IMR-90 (cell line): ENCODE results near the gene CROCC. TPM values are rescaled to one million over a fixed set of nuclear protein-coding genes. Genes with fewer than 3 reads are reported as not detected.

Source experiments
- ATAC-seq: fragments of 200-7000 bp; cut with Tn5 transposase; 2 replicates; pipeline ENCODE4 v1.9.1; 2020; ENCODE audit warnings: low read depth, mild to moderate bottlenecking, moderate library complexity
- BruUV-seq: library from RNA; stranded (reverse); fragments of 400-500 nt; replicated peaks from 2 replicates; lab custom pipeline; 2021; lab: Mats Ljungman, UMichigan
- CTCF ChIA-PET: fragments of 300-600 bp; formaldehyde crosslinking; extraction: SDS; loops from one replicate; lab custom pipeline; 2021; ENCODE audit warnings: antibody characterized with exemption; lab: Yijun Ruan, JAX
- POLR2A ChIA-PET: fragments of 300-600 bp; sonication (Branson Sonifier 250); formaldehyde crosslinking; loops from one replicate; lab custom pipeline; 2022; ENCODE audit warnings: antibody characterized with exemption; ENCODE audit not compliant: unreplicated experiment; lab: Charles Lee
- DNase-seq: peaks from one replicate; pipeline ENCODE4 v3.0.0; 2013
- H2AFZ ChIP-seq: replicated peaks from 2 replicates; pipeline ENCODE3; 2013; ENCODE audit warnings: low read length, mild to moderate bottlenecking; ENCODE audit not compliant: poor library complexity
- H2AK5ac ChIP-seq: 2 replicates; pipeline ENCODE4 v1.6.1; 2013; ENCODE audit warnings: low read depth, low read length, inconsistent platforms
- H2AK9ac ChIP-seq: replicated peaks from 2 replicates; pipeline ENCODE3; 2013; ENCODE audit warnings: mild to moderate bottlenecking, low read depth, low read length, moderate library complexity; ENCODE audit not compliant: poor library complexity
- H2BK120ac ChIP-seq: 2 replicates; pipeline ENCODE4 v1.6.1; 2013; ENCODE audit warnings: low read depth, low read length, inconsistent platforms
- H2BK15ac ChIP-seq: 3 replicates; pipeline ENCODE4 v1.6.1; 2013; ENCODE audit warnings: low read depth, low read length, inconsistent platforms
- H2BK20ac ChIP-seq: 2 replicates; pipeline ENCODE4 v1.6.1; 2013; ENCODE audit warnings: low read depth, mild to moderate bottlenecking, inconsistent platforms, low read length, moderate library complexity
- H2BK5ac ChIP-seq: 2 replicates; pipeline ENCODE4 v1.6.1; 2013; ENCODE audit warnings: mild to moderate bottlenecking, low read depth, low read length, inconsistent platforms; ENCODE audit not compliant: poor library complexity, severe bottlenecking
- H3K14ac ChIP-seq: replicated peaks from 2 replicates; pipeline ENCODE4 v1.6.1; 2013; ENCODE audit warnings: low read depth, low read length, inconsistent platforms
- H3K18ac ChIP-seq: 2 replicates; pipeline ENCODE4 v1.6.1; 2013; ENCODE audit warnings: low read depth, low read length, control low read depth
- H3K23ac ChIP-seq: 2 replicates; pipeline ENCODE4 v1.6.1; 2013; ENCODE audit warnings: low read depth, low read length, inconsistent platforms
- H3K27ac ChIP-seq: 2 replicates; pipeline ENCODE4 v1.5.1; 2013; ENCODE audit warnings: mild to moderate bottlenecking, control low read depth, low read length; ENCODE audit not compliant: insufficient read depth
- H3K27me3 ChIP-seq: 2 replicates; pipeline ENCODE4 v1.6.1; 2013; ENCODE audit warnings: low read length; ENCODE audit not compliant: control insufficient read depth, insufficient read depth
- H3K36me3 ChIP-seq: 2 replicates; pipeline ENCODE4 v1.6.1; 2013; ENCODE audit warnings: low read length, mixed read lengths; ENCODE audit not compliant: control insufficient read depth, insufficient read depth
- H3K4ac ChIP-seq: 2 replicates; pipeline ENCODE4 v1.6.1; 2013; ENCODE audit warnings: low read depth, low read length, inconsistent platforms
- H3K4me1 ChIP-seq: 2 replicates; pipeline ENCODE4 v1.6.1; 2013; ENCODE audit warnings: low read length, mixed read lengths; ENCODE audit not compliant: control insufficient read depth, insufficient read depth
- H3K4me2 ChIP-seq: 2 replicates; pipeline ENCODE4 v1.6.1; 2013; ENCODE audit warnings: low read depth, mild to moderate bottlenecking, control low read depth, low read length, moderate library complexity
- H3K4me3 ChIP-seq: 2 replicates; pipeline ENCODE4 v1.5.1; 2013; ENCODE audit warnings: low read depth, mild to moderate bottlenecking, control low read depth, low read length, moderate library complexity; ENCODE audit not compliant: insufficient read depth
- H3K56ac ChIP-seq: 2 replicates; pipeline ENCODE4 v1.6.1; 2013; ENCODE audit warnings: low read length, inconsistent platforms; ENCODE audit not compliant: insufficient read depth; ENCODE audit errors: extremely low read depth
- H3K79me1 ChIP-seq, 2 experiments: 2 replicates each; pipeline ENCODE4 v1.6.1; 2013; ENCODE audit warnings: low read length in 2 of 2, inconsistent platforms in 1 of 2, low read depth in 1 of 2
- H3K9ac ChIP-seq: 2 replicates; pipeline ENCODE4 v1.6.1; 2013; ENCODE audit warnings: low read depth, low read length, control low read depth
- H3K9me1 ChIP-seq: 2 replicates; pipeline ENCODE4 v1.6.1; 2013; ENCODE audit warnings: low read length, inconsistent platforms; ENCODE audit not compliant: insufficient read depth
- H3K9me3 ChIP-seq: 2 replicates; pipeline ENCODE4 v1.6.1; 2013; ENCODE audit warnings: low read length; ENCODE audit not compliant: control insufficient read depth, insufficient read depth
- H4K20me1 ChIP-seq: 2 replicates; pipeline ENCODE4 v1.6.1; 2013; ENCODE audit warnings: low read length, inconsistent platforms; ENCODE audit not compliant: insufficient read depth
- H4K5ac ChIP-seq: 2 replicates; pipeline ENCODE4 v1.6.1; 2013; ENCODE audit warnings: mild to moderate bottlenecking, low read depth, low read length, control low read depth
- H4K8ac ChIP-seq, 2 experiments: 2 replicates each; pipeline ENCODE4 v1.6.1; 2013; ENCODE audit warnings: low read depth in 2 of 2, low read length in 2 of 2, control low read depth in 1 of 2, inconsistent platforms in 1 of 2
- H4K91ac ChIP-seq: 2 replicates; pipeline ENCODE4 v1.6.1; 2013; ENCODE audit warnings: low read depth, low read length, inconsistent platforms; ENCODE audit not compliant: insufficient read depth
- MAZ ChIP-seq: IDR thresholded peaks from 2 replicates; pipeline ENCODE4 v1.6.1; 2012; ENCODE audit warnings: low read depth, mild to moderate bottlenecking, low read length, improper control_type of control experiment, moderate library complexity, borderline replicate concordance
- NFE2L2 ChIP-seq: fragments of 150-350 bp; IDR thresholded peaks from 2 replicates; pipeline ENCODE4 v1.6.1; 2016; ENCODE audit warnings: low read depth, mild to moderate bottlenecking, low read length
- WGBS, 2 experiments: methylation state at CpG; one replicate each; pipeline versions ENCODE4 v1.1.5 to v1.1.7; 2013; ENCODE audit warnings: missing lambda C conversion rate in 2 of 2; ENCODE audit not compliant: insufficient read length in 1 of 2; ENCODE audit errors: extremely low coverage in 2 of 2; 5-methylcytosine and 5-hydroxymethylcytosine counted together
- dilution Hi-C: fragments of 300-500 bp; cut with HindIII; formaldehyde crosslinking; loops from one replicate; pipeline ENCODE4 v1.14.3; 2018; ENCODE audit warnings: low sequenced_read_pairs; ENCODE audit not compliant: unreplicated experiment
- in situ Hi-C: fragments of 300-500 bp; cut with MboI; formaldehyde crosslinking; loops from 3 replicates; pipeline ENCODE4 v1.14.3; 2019; ENCODE audit warnings: low sequenced_read_pairs, inconsistent platforms, mixed read lengths
- intact Hi-C: fragments of 100-400 bp; cut with micrococcal nuclease; formaldehyde crosslinking; loops from 2 replicates; pipeline ENCODE4 v1.10.0; 2022
- polyA plus RNA-seq, 3 experiments: library from polyadenylated mRNA; depleted of rRNA; stranded (reverse); fragments of >200 nt; gene quantifications; 2 replicates each; pipeline ENCODE4 v1.2.3, GENCODE V29; 2012; ENCODE audit warnings: low replicate concordance in 1 of 3
- total RNA-seq: library from RNA; depleted of rRNA; stranded (reverse); fragments of >200 nt; gene quantifications from 2 replicates; pipeline ENCODE4 v1.2.3, GENCODE V29; 2012

CROCC gene
- total and polyA plus RNA-seq, 2 of the 4 experiments (the other 2 are of a cell fraction), result 7.5 to 13.7 TPM

DNA sequence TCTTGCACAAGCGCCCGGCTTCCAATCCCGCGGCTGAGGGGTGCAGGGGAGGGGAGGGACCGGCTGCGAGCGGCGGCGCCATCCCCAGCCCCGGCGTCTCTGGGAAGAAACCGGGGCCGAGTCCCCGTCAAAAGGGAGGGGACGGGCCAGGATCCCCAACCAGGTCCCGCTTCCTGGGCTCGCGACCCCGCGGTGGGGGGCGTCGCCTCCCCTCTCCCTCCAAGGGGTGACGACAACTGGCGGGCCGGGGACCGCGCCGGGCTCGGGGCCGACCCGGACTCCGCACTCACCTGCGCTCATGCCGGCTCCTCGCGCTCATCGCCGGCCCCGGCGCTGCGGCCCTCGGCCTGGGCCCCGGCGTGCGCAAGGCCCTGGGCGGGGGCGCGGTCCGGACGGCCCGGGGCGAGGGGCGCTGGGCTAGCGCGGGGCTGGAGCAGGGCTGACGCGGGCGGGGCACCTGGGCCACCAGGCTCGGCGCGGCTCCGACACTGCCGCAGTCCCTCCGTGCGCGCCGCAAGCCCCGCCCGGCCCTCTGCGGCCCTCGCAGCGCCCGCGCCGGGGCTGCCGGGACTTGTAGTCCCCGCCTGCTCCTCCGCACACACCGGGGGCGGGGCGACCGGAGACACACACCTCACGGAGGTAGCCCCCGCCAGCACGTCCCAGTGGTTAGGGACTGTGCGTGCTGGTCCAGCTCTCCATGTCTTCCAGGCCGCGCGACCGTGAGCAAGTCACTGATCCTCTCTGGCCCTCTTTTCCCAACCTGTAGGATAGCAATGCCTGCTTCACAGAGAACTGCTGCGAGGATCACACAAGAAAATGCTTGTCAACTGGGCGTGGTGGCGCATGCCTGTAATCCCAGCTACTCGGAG lies 89.9 kb downstream of the CROCC start, which contains the start of gene ATP13A2:
Gene ATP13A2, minus strand, starts transcription at position 490 of the 869 bp plus-strand sequence. Its CDS starts 190 bp downstream, at position 300.
- ChIA-PET POLR2A (no interaction called here), CTCF (no interaction called here)
- Histone ChIP-seq H4K8ac (peak within 1 kb of the TSS in 1 of 2 experiments; percentile 59; a peak in 1 of 4 replicates), H3K56ac (no peak within 1 kb of the TSS), H4K20me1 (peaks cover 13% of the 10 kb centered on the region; the same call in 1 of the 2 replicates), H4K91ac (no peak within 1 kb of the TSS), H2AFZ (peak within 1 kb of the TSS; percentile 99), H2BK120ac (no peak within 1 kb of the TSS), H3K9me1 (peaks cover 3% of the 10 kb centered on the region; the same call in 1 of the 2 replicates), H2BK15ac (no peak within 1 kb of the TSS), H2BK20ac (no peak within 1 kb of the TSS), H3K4me3 (peak within 1 kb of the TSS; percentile 91), H3K23ac (peak within 1 kb of the TSS; percentile 91), H3K18ac (no peak within 1 kb of the TSS), H2AK9ac (peak within 1 kb of the TSS; percentile 85), H3K36me3 (no peaks in the 10 kb centered on the region), H3K14ac (peak within 1 kb of the TSS; percentile 60), H3K27me3 (no peaks in the 10 kb centered on the region), H2BK5ac (no peak within 1 kb of the TSS), H4K5ac (no peak within 1 kb of the TSS), H2AK5ac (peak within 1 kb of the TSS; percentile 57), H3K4ac (peak within 1 kb of the TSS; percentile 56; the same call in 1 of the 2 replicates), H3K79me1 (peaks cover 7 to 14% of the 10 kb centered on the region in 2 experiments; a peak in 3 of 4 replicates), H3K4me1 (peaks cover 10% of the 10 kb centered on the region), H3K27ac (no peak within 1 kb of the TSS; the same call in 1 of the 2 replicates), H3K9me3 (no peaks in the 10 kb centered on the region), H3K4me2 (peak within 1 kb of the TSS; percentile 92), H3K9ac (peak within 1 kb of the TSS; percentile 26; the same call in 1 of the 2 replicates)
- DNase-seq (peak; percentile 56), ATAC-seq (peak; percentile 98)
- TF ChIP-seq NFE2L2, result no peak
- TF ChIP-seq MAZ, result peak; percentile 79; the same call in 1 of the 2 replicates
- in situ Hi-C loops, result no loop called here
- intact Hi-C loops, result loop anchor here (2.0 kb wide), 1 partner anchor 61 kb away; no protein-coding TSS in a partner anchor
- dilution Hi-C loops, result no loop called here
- WGBS, 2 experiments, result 4% methylated on average over 37 of the region's 94 CpGs; no CpG with 5 or more reads in 1 of the 2 experiments
- BruUV-seq, result no TSS peak
